ENCODE results near the gene CSN2. TPM values are rescaled to one million over a fixed set of nuclear protein-coding genes. Genes with fewer than 3 reads are reported as not detected.

Gene CSN2
- total and polyA plus RNA-seq, 10 of the 15 experiments (the other 5 are each of a cell fraction or from before 2014, with no cell fraction given): not detected

DNA sequence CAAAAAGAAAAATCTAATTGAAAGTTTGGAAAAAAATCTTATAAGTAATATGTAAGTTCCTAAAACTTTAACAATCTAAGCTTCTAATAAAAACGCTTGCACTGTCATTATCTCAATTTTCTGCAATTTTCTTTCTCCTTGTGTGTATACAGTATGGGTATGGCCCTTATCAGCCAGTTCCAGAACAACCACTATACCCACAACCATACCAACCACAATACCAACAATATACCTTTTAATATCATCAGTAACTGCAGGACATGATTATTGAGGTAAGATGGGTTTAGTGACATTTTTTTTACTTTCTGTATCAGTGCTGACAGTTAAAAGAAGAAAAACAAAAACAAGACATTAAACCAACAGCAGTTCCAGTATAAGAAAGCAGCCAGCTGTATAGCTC, 35.2 kb upstream of the CSN2 start:
- Histone ChIP-seq H3K27ac (ENCODE audit: control insufficient read depth, insufficient read depth) (no peak overlapping the region), H3K27me3 (replicated peaks in 1 of 2; ENCODE audit: control insufficient read depth in 2 of 2, insufficient read depth in 2 of 2, low read length in 1 of 2) (no peaks in the 10 kb centered on the region), H3K4me1 (ENCODE audit: control insufficient read depth, insufficient read depth, low read length) (no peaks in the 10 kb centered on the region), H4K20me1 (ENCODE audit: control insufficient read depth, insufficient read depth) (no peaks in the 10 kb centered on the region), H3K4me2 (ENCODE audit: control insufficient read depth, insufficient read depth) (no peak overlapping the region), H3K36me3 (ENCODE audit: control insufficient read depth in 2 of 2, insufficient read depth in 2 of 2, low read length in 1 of 2) (no peaks in the 10 kb centered on the region), H3K9ac (ENCODE audit: control insufficient read depth, insufficient read depth, low read length) (no peak overlapping the region), H3K4me3 (no peak overlapping the region), H3K9me3 (replicated peaks; ENCODE audit: control insufficient read depth, insufficient read depth, low read length) (no peaks in the 10 kb centered on the region), H3K79me2 (ENCODE audit: control insufficient read depth, insufficient read depth, low read length) (no peaks in the 10 kb centered on the region), H2AFZ (ENCODE audit: control insufficient read depth, low read depth, low read length) (no peak overlapping the region)
- FAIRE-seq: no peak
- ChIA-PET RAD21 (ENCODE audit: unreplicated experiment) (no interaction called here), POLR2A (no interaction called here), CTCF (no interaction called here), SMC1A (ENCODE audit: uncharacterized antibody, unreplicated experiment) (interaction anchor here (0.8 kb wide), 1 partner anchor 128 kb away, joined by 3 read pairs; no protein-coding TSS in a partner anchor)
- BruUV-seq (replicated peaks): no TSS peak
- intact Hi-C loops (cut with micrococcal nuclease; ENCODE audit: unreplicated experiment) (no loop called here), in situ Hi-C loops (cut with MboI) (no loop called here)
- no peak for TF ChIP-seq PML (IDR thresholded peaks at IDR 0.05; ENCODE audit: low read length)
- no peak for TF ChIP-seq SREBF1 (IDR thresholded peaks at IDR 0.05; ENCODE audit: low read length)
- TF ChIP-seq FOXK2 (IDR thresholded peaks at IDR 0.05): no peak
- TF ChIP-seq ATF7 (IDR thresholded peaks at IDR 0.05; ENCODE audit: low read depth): no peak
- TF ChIP-seq POLR2A (IDR thresholded peaks at IDR 0.05; ENCODE audit: low read depth, low read length): no peak
- peak; percentile 50 for ATAC-seq
- no peak for DNase-seq (ENCODE audit: low read depth, low spot score)
- WGBS (ENCODE audit: insufficient coverage, insufficient replicate concordance, low lambda C conversion rate, missing lambda C conversion rate): 5% methylated on average over 1 of the region's 1 CpG

GRCh38 chr4:69999420-69999819, 33.9 kb upstream of the CSN2 start:
- Histone ChIP-seq H3K27me3 (replicated peaks in 1 of 2; ENCODE audit: control insufficient read depth in 2 of 2, insufficient read depth in 2 of 2, low read length in 1 of 2) (no peaks in the 10 kb centered on the region), H3K9ac (ENCODE audit: control insufficient read depth, insufficient read depth, low read length) (no peak overlapping the region), H3K4me1 (ENCODE audit: control insufficient read depth, insufficient read depth, low read length) (no peaks in the 10 kb centered on the region), H3K36me3 (ENCODE audit: control insufficient read depth in 2 of 2, insufficient read depth in 2 of 2, low read length in 1 of 2) (no peaks in the 10 kb centered on the region), H3K4me2 (ENCODE audit: control insufficient read depth, insufficient read depth) (no peak overlapping the region), H3K9me3 (replicated peaks; ENCODE audit: control insufficient read depth, insufficient read depth, low read length) (no peaks in the 10 kb centered on the region), H3K79me2 (ENCODE audit: control insufficient read depth, insufficient read depth, low read length) (no peaks in the 10 kb centered on the region), H3K27ac (ENCODE audit: control insufficient read depth, insufficient read depth) (no peak overlapping the region), H4K20me1 (ENCODE audit: control insufficient read depth, insufficient read depth) (no peaks in the 10 kb centered on the region), H3K4me3 (no peak overlapping the region), H2AFZ (ENCODE audit: control insufficient read depth, low read depth, low read length) (no peak overlapping the region)
- in situ Hi-C loops (cut with MboI) (no loop called here), intact Hi-C loops (cut with micrococcal nuclease; ENCODE audit: unreplicated experiment) (no loop called here)
- WGBS (ENCODE audit: insufficient coverage, insufficient replicate concordance, low lambda C conversion rate, missing lambda C conversion rate): 51% methylated on average over 3 of the region's 3 CpGs
- no TSS peak for BruUV-seq (replicated peaks)
- ChIA-PET SMC1A (ENCODE audit: uncharacterized antibody, unreplicated experiment) (interaction anchor here (1.0 kb wide), 1 partner anchor 10 kb away, joined by 5 read pairs; no protein-coding TSS in a partner anchor), CTCF (no interaction called here), RAD21 (ENCODE audit: unreplicated experiment) (no interaction called here), POLR2A (no interaction called here)
- ATAC-seq (peak; percentile 63), FAIRE-seq (no peak), DNase-seq (ENCODE audit: low read depth, low spot score) (no peak)
- peak; percentile 62; the same call in 1 of the 2 replicates for TF ChIP-seq GABPA (IDR thresholded peaks at IDR 0.05; ENCODE audit: low read depth)
- TF ChIP-seq MEF2A (IDR thresholded peaks at IDR 0.05; ENCODE audit: insufficient read depth, low read depth, low read length): peak; percentile 44; the same call in 1 of the 2 replicates
- no peak for TF ChIP-seq SREBF1 (IDR thresholded peaks at IDR 0.05; ENCODE audit: low read length)
- TF ChIP-seq IKZF1 (conservative IDR thresholded peaks at IDR 0.05): no peak
- TF ChIP-seq JUNB (IDR thresholded peaks at IDR 0.05): peak; percentile 97
- no peak for TF ChIP-seq SMC3 (IDR thresholded peaks at IDR 0.05; ENCODE audit: borderline replicate concordance, low read length)
- peak; percentile 91; the same call in 1 of the 2 replicates for TF ChIP-seq NFIC (IDR thresholded peaks at IDR 0.05; ENCODE audit: low read depth, low read length)
- TF ChIP-seq, protein P1, sequence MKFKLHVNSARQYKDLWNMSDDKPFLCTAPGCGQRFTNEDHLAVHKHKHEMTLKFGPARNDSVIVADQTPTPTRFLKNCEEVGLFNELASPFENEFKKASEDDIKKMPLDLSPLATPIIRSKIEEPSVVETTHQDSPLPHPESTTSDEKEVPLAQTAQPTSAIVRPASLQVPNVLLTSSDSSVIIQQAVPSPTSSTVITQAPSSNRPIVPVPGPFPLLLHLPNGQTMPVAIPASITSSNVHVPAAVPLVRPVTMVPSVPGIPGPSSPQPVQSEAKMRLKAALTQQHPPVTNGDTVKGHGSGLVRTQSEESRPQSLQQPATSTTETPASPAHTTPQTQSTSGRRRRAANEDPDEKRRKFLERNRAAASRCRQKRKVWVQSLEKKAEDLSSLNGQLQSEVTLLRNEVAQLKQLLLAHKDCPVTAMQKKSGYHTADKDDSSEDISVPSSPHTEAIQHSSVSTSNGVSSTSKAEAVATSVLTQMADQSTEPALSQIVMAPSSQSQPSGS (IDR thresholded peaks at IDR 0.05; ENCODE audit: low read length): peak; percentile 62
- TF ChIP-seq RAD21 (IDR thresholded peaks at IDR 0.05; ENCODE audit: insufficient read depth, low read depth, low read length): no peak
- TF ChIP-seq REST (IDR thresholded peaks at IDR 0.05; ENCODE audit: low read depth, low read length): no peak
- peak; percentile 63; the same call in 1 of the 2 replicates for TF ChIP-seq CREM (IDR thresholded peaks at IDR 0.05; ENCODE audit: low read depth)

Data from GM12878 (cell line).